ENCODE data around the gene NEUROD6.

GRCh38 chr7:31323101-31323500 is 17.4 kb downstream of the NEUROD6 start:
- no peak for TF ChIP-seq POLR2A (IDR thresholded peaks at IDR 0.05; ENCODE audit: low read length)
- no peak for TF ChIP-seq GATA1 (IDR thresholded peaks at IDR 0.05; ENCODE audit: low read depth, low read length)
